B cell (primary cell): ENCODE data around the gene KPRP. TPM values are rescaled to one million over a fixed set of nuclear protein-coding genes. Genes with fewer than 3 reads are reported as not detected.

Source experiments
- ATAC-seq: fragments of 200-7000 bp; cut with Tn5 transposase; one replicate; pipeline ENCODE4 v1.10.0; 2021; ENCODE audit warnings: low read depth, mild to moderate bottlenecking, moderate number of reproducible peaks, moderate library complexity
- CTCF ChIA-PET: fragments of 350-600 bp; sonication (Branson Sonifier 250); formaldehyde crosslinking; loops from one replicate; lab custom pipeline; 2021; ENCODE audit warnings: antibody characterized with exemption, inconsistent platforms; lab: Charles Lee
- POLR2A ChIA-PET: fragments of 350-600 bp; sonication (Branson Sonifier 250); formaldehyde crosslinking; loops from one replicate; lab custom pipeline; 2021; ENCODE audit warnings: antibody characterized with exemption; lab: Charles Lee
- DNase-seq: peaks from one replicate; pipeline ENCODE4 v3.0.0; 2013
- H2AFZ ChIP-seq: 2 replicates; pipeline ENCODE4 v1.6.1; 2012; ENCODE audit warnings: mild to moderate bottlenecking, low read depth, low read length; ENCODE audit not compliant: insufficient read depth, poor library complexity, severe bottlenecking
- H3K27ac ChIP-seq, 2 donors: 1 replicate in 1 of 2; 2 replicates in 1 of 2; pipeline ENCODE4 v1.5.1; 2012 to 2013; ENCODE audit warnings: low read length in 2 of 2, mild to moderate bottlenecking in 2 of 2, moderate library complexity in 1 of 2
- H3K27me3 ChIP-seq, 4 experiments: fragments of 200-600 bp in 1 of 4; sonication (generic) in 1 of 4; replicated peaks in 1 of 4; 1 replicate in 2 of 4; 2 replicates in 2 of 4; pipeline versions ENCODE4 v1.6.1 to v1.7.0; 2013 to 2016; ENCODE audit warnings: low read length in 3 of 4, mild to moderate bottlenecking in 2 of 4, mixed read lengths in 1 of 4, moderate library complexity in 1 of 4; ENCODE audit not compliant: insufficient read depth in 4 of 4, control insufficient read depth in 3 of 4; ENCODE audit errors: control extremely low read depth in 1 of 4
- H3K36me3 ChIP-seq, 2 experiments: replicated peaks in 1 of 2; 1 replicate in 1 of 2; 2 replicates in 1 of 2; pipeline versions ENCODE4 v1.6.1 to v1.7.1; 2013; ENCODE audit warnings: low read length in 1 of 2; ENCODE audit not compliant: insufficient read depth in 2 of 2, control insufficient read depth in 1 of 2; ENCODE audit errors: control extremely low read depth in 1 of 2, extremely low read depth in 1 of 2
- H3K4me1 ChIP-seq, 2 donors: fragments of 200-600 bp in 1 of 2; sonication (generic) in 1 of 2; 1 replicate in 1 of 2; 2 replicates in 1 of 2; pipeline versions ENCODE4 v1.5.1 to v1.6.1; 2013 to 2017; ENCODE audit warnings: low read length in 2 of 2; ENCODE audit not compliant: control insufficient read depth in 2 of 2, insufficient read depth in 2 of 2
- H3K4me2 ChIP-seq: replicated peaks from 2 replicates; pipeline ENCODE3; 2012; ENCODE audit warnings: mild to moderate bottlenecking, low read depth, low read length; ENCODE audit not compliant: poor library complexity, severe bottlenecking
- H3K4me3 ChIP-seq, 5 experiments: fragments of 200-600 bp in 1 of 5; sonication (generic) in 1 of 5; 1 replicate in 3 of 5; 2 replicates in 2 of 5; pipeline versions ENCODE4 v1.5.1 to v1.7.0; 2011 to 2016; ENCODE audit warnings: low read length in 4 of 5, mild to moderate bottlenecking in 4 of 5, low read depth in 2 of 5, control low read depth in 1 of 5, moderate library complexity in 1 of 5; ENCODE audit not compliant: insufficient read depth in 1 of 5; ENCODE audit errors: control extremely low read depth in 1 of 5, extremely low read depth in 1 of 5
- H3K79me2 ChIP-seq: fragments of 200-600 bp; sonication (generic); one replicate; pipeline ENCODE4 v1.6.0; 2016; ENCODE audit warnings: low read length; ENCODE audit not compliant: control insufficient read depth, insufficient read depth
- H3K9ac ChIP-seq: fragments of 200-600 bp; sonication (generic); 2 replicates; pipeline ENCODE4 v1.6.1; 2017; ENCODE audit warnings: mild to moderate bottlenecking, low read length, moderate library complexity
- H3K9me3 ChIP-seq, 3 donors: one replicate each; pipeline versions ENCODE4 v1.6.1 to v1.7.1; 2013; ENCODE audit warnings: low read length in 2 of 3; ENCODE audit not compliant: control insufficient read depth in 2 of 3, insufficient read depth in 1 of 3; ENCODE audit errors: control extremely low read depth in 1 of 3
- H4K20me1 ChIP-seq: 2 replicates; pipeline ENCODE4 v1.6.0; 2012; ENCODE audit warnings: mild to moderate bottlenecking, low read length; ENCODE audit not compliant: insufficient read depth, control insufficient read depth, poor library complexity, severe bottlenecking
- H3K27ac Mint-ChIP-seq: one replicate; pipeline ENCODE4 v1.8.0; 2021; ENCODE audit warnings: mixed read lengths
- H3K27me3 Mint-ChIP-seq: one replicate; pipeline ENCODE4 v1.8.0; 2021; ENCODE audit warnings: mixed read lengths
- H3K4me1 Mint-ChIP-seq: one replicate; pipeline ENCODE4 v1.8.0; 2021; ENCODE audit warnings: mixed read lengths
- H3K4me3 Mint-ChIP-seq: one replicate; pipeline ENCODE4 v1.8.0; 2021; ENCODE audit warnings: mixed read lengths
- H3K9me3 Mint-ChIP-seq: one replicate; pipeline ENCODE4 v1.8.0; 2022; ENCODE audit warnings: mixed read lengths; ENCODE audit not compliant: insufficient read depth
- EZH2 ChIP-seq: IDR thresholded peaks from 2 replicates; pipeline ENCODE4 v1.6.1; 2012; ENCODE audit warnings: borderline replicate concordance, low read depth, mild to moderate bottlenecking, moderate library complexity, low read length; ENCODE audit not compliant: insufficient read depth, poor library complexity, severe bottlenecking
- WGBS: methylation state at CpG from one replicate; pipeline ENCODE4 v1.1.5; 2013; ENCODE audit warnings: missing lambda C conversion rate; ENCODE audit not compliant: insufficient coverage; 5-methylcytosine and 5-hydroxymethylcytosine counted together
- intact Hi-C: fragments of 100-400 bp; cut with micrococcal nuclease; formaldehyde crosslinking; loops from one replicate; pipeline ENCODE4 v1.10.0; 2022
- polyA plus RNA-seq: library from polyadenylated mRNA; depleted of rRNA; stranded (reverse); fragments of >200 nt; gene quantifications from 2 replicates; pipeline ENCODE4 v1.2.3, GENCODE V29; 2012
- total RNA-seq, 2 donors: library from RNA; stranded (reverse); fragments of 120-200 nt in 1 of 2; gene quantifications; 1 replicate in 1 of 2; 2 replicates in 1 of 2; pipeline versions ENCODE4 v1.2.3 to v1.2.4, GENCODE V29; 2013 to 2022
- TF ChIP-seq, protein P1 (sequence below): fragments of 200-600 bp; IDR thresholded peaks from one replicate; pipeline ENCODE4 v1.8.0; 2022; ENCODE audit warnings: antibody characterized with exemption, mild to moderate bottlenecking

Gene KPRP
- total and polyA plus RNA-seq, 2 donors (not counting 1 experiment from before 2014, with no cell fraction given), result not detected

GRCh38 chr1:152725261-152725660 is 32.6 kb upstream of the KPRP start:
- H3K79me2 ChIP-seq, result no peaks in the 10 kb centered on the region
- no peak for ATAC-seq
- Mint-ChIP-seq H3K4me1 (no peaks in the 10 kb centered on the region), H3K27ac (no peak overlapping the region), H3K9me3 (no peaks in the 10 kb centered on the region), H3K4me3 (no peak overlapping the region), H3K27me3 (peaks cover 25% of the 10 kb centered on the region)
- H3K27me3 ChIP-seq, result no peaks in the 10 kb centered on the region
- TF ChIP-seq, protein P1, sequence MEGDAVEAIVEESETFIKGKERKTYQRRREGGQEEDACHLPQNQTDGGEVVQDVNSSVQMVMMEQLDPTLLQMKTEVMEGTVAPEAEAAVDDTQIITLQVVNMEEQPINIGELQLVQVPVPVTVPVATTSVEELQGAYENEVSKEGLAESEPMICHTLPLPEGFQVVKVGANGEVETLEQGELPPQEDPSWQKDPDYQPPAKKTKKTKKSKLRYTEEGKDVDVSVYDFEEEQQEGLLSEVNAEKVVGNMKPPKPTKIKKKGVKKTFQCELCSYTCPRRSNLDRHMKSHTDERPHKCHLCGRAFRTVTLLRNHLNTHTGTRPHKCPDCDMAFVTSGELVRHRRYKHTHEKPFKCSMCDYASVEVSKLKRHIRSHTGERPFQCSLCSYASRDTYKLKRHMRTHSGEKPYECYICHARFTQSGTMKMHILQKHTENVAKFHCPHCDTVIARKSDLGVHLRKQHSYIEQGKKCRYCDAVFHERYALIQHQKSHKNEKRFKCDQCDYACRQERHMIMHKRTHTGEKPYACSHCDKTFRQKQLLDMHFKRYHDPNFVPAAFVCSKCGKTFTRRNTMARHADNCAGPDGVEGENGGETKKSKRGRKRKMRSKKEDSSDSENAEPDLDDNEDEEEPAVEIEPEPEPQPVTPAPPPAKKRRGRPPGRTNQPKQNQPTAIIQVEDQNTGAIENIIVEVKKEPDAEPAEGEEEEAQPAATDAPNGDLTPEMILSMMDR, result no peak
- TF ChIP-seq EZH2, result no peak
- H3K4me3 ChIP-seq, result no peak overlapping the region
- H3K9ac ChIP-seq, result no peak overlapping the region
- H3K36me3 ChIP-seq, result no peaks in the 10 kb centered on the region
- intact Hi-C loops, result no loop called here
- ChIA-PET POLR2A (no interaction called here), CTCF (no interaction called here)
- H4K20me1 ChIP-seq, result no peaks in the 10 kb centered on the region
- H2AFZ ChIP-seq, result no peak overlapping the region
- H3K4me2 ChIP-seq, result no peak overlapping the region
- H3K27ac ChIP-seq, result no peak overlapping the region
- DNase-seq, result no peak
- H3K4me1 ChIP-seq, result no peaks in the 10 kb centered on the region
- H3K9me3 ChIP-seq, result no peaks in the 10 kb centered on the region

DNA sequence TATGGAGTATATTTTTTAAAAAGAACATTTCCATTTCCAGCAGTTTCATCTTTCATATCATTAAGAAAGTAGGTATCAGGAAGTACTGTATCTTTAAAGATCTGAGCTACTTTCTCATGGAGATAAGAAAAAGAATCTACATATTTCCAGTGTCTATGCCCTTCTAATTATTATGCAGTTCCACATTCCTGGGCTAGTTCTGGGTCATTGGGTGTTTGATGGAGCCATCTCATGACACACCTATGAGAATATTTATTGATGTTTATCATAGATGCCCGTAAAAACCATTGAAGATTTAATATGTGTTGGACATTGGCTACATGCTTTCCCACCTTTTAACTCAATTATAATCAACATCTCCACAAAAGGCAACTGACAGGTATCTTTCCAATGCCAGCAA is 28.8 kb upstream of the KPRP start:
- H3K4me3 ChIP-seq, result no peak overlapping the region
- no peaks in the 10 kb centered on the region for H3K4me1 ChIP-seq
- ChIA-PET POLR2A (no interaction called here), CTCF (no interaction called here)
- Mint-ChIP-seq H3K9me3 (no peaks in the 10 kb centered on the region), H3K27ac (no peak overlapping the region), H3K4me3 (no peak overlapping the region), H3K27me3 (peaks cover 26% of the 10 kb centered on the region), H3K4me1 (no peaks in the 10 kb centered on the region)
- no CpG with 5 or more reads among the region's 1 CpG for WGBS
- H3K9ac ChIP-seq, result no peak overlapping the region
- no peaks in the 10 kb centered on the region for H3K79me2 ChIP-seq
- H3K27ac ChIP-seq, result no peak overlapping the region
- H3K36me3 ChIP-seq, result no peaks in the 10 kb centered on the region
- no peaks in the 10 kb centered on the region for H3K9me3 ChIP-seq
- TF ChIP-seq EZH2, result no peak
- TF ChIP-seq, protein P1, result no peak
- intact Hi-C loops, result no loop called here
- no peaks in the 10 kb centered on the region for H4K20me1 ChIP-seq
- ATAC-seq (no peak), DNase-seq (no peak)
- no peak overlapping the region for H3K4me2 ChIP-seq
- no peaks in the 10 kb centered on the region for H3K27me3 ChIP-seq
- no peak overlapping the region for H2AFZ ChIP-seq
